Measurements from ENCODE around the gene SULT1A4.
"Not testable (repeated sequence)": the region's sequence is repeated elsewhere in the genome, so short reads cannot be mapped to it uniquely, and the experiment has no call there.

Gene SULT1A4

DNA sequence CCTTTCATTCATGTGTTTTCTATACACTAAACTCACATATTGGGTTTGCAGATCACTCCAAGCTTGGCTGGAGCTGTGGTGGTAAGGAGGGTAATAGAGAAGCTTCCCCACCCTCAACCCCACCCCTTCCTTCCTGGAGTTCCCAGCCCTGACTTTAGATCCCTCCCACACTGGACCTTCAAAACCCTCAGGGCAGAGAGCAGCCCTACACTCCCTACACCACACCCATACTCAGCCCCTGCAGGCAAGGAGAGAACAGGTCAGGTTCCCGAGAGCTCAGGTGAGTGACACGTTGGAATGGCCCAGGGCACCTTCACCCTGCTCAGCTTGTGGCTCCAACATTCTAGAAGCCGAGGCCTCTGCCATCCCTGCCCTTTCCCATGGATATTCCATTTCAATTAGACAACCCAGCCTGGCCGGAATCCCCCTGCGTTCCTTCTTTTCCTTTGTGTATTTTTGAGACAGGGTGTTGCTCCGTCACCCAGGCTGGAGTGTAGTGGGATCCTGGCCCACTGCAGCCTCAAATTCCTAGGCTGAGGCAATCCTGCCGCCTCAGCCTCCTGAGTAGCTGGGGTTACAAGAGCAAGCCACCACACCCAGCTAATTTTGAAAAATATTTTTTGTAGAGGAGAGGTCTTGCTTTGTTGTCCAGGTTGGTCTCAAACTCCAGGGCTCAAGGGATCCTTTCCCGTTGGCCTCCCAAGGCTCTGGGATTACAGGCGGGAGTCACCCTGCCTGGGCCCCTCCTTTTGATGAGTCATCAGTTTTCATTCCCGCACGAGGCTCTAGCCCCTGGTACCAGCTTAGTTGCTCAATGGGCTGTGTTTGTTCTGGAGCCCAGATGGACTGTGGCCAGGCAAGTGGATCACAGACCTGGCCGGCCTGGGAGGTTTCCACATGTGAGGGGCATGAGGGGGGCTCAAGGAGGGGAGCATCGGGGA lies at the start of gene SULT1A4:
Gene SULT1A4 (plus strand): TSS at position 208 of the 941 bp plus-strand sequence. CDS start 1,473 bp downstream, outside the sequence.
- DNase-seq (ENCODE audit: low spot score) = not testable (repeated sequence)

DNA sequence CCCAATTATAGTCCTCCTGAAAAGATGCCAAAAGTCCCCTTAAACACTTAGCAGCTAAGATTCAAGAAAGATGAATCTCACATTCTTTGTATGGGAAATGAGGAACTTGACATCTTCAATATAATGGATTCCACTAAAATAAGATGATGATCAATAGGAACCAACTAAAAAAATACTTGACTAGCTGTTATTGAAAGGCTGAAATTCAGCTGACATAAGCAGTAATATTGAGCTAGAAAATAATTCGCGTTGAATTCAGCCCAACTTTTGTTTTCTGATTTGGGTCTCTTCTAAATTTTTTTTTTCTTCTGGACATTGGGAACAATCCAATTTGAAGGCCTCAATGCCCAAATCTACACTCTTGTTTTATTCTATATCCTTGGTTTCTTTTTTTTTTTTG lies 36.1 kb upstream of the SULT1A4 start:
- not testable (repeated sequence) for DNase-seq (ENCODE audit: low spot score)

DNA sequence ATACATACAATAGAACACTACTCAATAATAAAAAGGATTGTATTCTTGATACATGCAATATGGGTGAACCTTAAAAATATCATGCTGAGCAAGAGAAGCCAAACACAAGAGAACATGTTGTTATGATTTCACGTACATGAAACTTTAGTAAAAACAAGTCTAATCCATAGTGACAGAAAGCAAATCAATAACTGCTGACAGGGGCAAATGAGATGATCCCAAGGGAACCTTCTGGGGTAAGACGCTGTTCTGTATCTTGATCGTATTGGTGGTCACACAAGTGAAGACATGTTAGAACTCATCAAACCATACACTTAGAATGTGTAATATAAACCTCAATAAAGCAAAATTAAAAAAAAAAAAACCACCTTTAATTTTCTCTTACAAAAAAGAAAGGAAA lies 34.3 kb upstream of the SULT1A4 start:
- DNase-seq (ENCODE audit: low spot score) = not testable (repeated sequence)

GRCh38 chr16:29453754-29454153 lies 6.0 kb upstream of the SULT1A4 start:
- DNase-seq (ENCODE audit: low spot score) = not testable (repeated sequence)

DNA sequence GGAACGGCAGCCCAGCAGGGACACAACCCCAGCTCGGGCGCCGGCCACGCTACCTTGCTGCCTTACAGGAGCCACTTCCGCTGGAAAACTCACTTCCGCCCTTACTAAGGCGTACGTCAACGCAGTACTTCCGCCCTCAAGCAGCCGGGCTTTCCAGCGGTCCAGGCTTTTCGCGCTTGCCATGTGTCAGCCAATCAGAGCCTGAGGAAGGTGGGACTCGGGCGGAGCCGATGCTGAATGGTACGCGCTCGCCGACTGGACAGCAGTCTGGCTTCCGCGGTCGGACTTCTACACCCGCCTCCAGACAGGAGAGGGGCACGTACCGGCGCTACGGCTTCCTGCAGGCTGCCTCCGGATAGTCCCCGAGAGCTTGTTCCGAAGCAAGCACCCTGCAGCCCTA lies 5.4 kb upstream of the SULT1A4 start, which contains the start of the genes BOLA2 and SLX1B:
Gene BOLA2 (minus strand): TSS at position 83 of the 400 bp plus-strand sequence. CDS start 98 bp downstream, outside the sequence.
Gene SLX1B (plus strand): TSS at position 265 of the 400 bp plus-strand sequence.
- DNase-seq (ENCODE audit: low spot score) = not testable (repeated sequence)

DNA sequence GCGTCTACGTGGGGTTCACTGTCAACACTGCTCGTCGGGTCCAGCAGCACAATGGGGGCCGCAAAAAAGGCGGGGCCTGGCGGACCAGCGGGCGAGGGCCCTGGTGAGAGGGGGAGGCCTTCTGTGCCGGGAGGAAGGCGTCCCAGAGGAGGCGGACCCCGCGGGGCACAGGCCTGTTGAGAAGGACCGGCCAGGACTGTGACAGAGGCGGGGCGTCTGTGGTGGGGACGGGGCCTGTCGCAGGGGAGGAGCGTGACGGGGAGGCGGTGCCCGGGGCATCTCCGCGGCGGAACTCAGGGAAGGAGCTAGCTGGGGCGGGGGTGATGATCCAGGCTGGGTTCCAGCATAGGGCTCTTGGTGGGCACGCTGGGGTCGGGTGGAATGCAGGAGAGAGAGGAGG lies 4.9 kb upstream of the SULT1A4 start:
- DNase-seq (ENCODE audit: low spot score) = not testable (repeated sequence)

- DNase-seq (ENCODE audit: low spot score) = not testable (repeated sequence)
Measured at GRCh38 chr16:29457660-29458059, 2.1 kb upstream of the SULT1A4 start.

DNA sequence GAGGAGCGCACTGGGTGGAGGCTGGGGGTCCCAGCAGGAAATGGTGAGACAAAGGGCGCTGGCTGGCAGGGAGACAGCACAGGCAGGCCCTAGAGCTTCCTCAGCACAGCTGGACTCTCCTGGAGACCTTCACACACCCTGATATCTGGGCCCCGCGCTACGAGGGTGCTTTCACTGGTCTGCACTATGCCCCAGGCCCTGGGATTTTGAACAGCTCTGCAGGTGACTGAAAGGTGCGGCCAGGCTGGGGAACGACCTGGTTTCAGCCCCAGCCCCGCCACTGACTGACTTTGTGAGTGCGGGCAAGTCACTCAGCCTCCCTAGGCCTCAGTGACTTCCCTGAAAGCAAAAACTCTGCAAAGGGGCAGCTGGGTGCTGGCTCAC lies 926 bp downstream of the SULT1A4 start:
- DNase-seq (ENCODE audit: low spot score) = not testable (repeated sequence)

GRCh38 chr16:29465985-29466824 lies 6.5 kb downstream of the SULT1A4 start:
- DNase-seq (ENCODE audit: low spot score) = not testable (repeated sequence)

GRCh38 chr16:29466904-29467303 lies 7.2 kb downstream of the SULT1A4 start:
- not testable (repeated sequence) for DNase-seq (ENCODE audit: low spot score)

DNA sequence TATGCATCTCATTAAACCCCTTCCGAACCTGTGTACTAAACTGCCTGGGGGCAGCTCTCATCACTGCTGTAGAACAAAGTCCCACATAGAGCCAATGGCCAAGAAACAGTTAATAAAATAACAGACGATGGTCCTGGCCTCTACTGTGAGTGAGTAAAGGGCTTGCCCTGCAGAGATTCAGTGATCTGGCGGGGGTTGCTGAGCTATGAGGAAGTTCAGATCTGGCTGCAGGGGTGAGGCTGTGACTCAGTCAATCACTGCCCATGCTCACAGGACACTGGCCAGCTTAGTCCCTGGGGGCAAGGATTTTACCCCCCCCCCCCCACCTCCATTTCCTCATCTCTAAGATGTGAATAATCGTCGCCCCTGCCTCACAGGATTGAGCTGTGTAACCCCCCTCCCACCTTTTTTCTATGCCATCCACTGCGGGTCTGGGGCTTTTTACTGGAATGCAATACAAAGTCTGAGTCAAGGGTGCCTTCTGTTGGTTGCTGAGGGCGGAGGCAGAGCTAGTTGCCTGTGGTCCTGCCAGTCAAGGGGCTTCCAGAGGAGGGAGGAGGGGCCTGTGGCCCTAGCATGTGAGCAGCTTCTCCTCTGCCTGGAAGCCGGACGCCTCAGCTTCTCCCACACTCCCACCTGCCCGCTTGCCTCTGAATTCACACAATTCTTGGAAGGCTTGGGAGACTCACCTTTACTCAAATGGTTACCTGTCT lies 8.1 kb downstream of the SULT1A4 start:
- DNase-seq (ENCODE audit: low spot score) = not testable (repeated sequence)

DNA sequence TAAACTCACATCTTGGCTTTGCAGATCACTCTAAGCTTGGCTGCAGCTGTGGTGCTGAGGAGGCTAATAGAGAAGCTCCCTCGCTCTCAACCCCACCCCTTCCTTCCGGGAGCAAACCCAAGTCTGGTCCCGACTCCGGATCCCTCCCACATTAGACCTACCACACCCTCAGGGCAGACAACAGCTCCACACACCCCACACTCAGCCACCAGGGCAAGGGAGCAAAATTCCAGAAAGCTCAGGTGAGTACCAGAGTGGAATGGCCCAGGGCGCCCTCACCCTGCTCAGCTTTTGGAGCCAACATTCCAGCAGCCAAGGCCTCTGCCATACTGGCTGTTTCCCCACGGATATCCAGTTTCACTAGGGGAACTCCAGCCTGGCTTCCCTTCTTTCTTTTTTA lies 9.9 kb downstream of the SULT1A4 start:
- DNase-seq (ENCODE audit: low spot score) = not testable (repeated sequence)

DNA sequence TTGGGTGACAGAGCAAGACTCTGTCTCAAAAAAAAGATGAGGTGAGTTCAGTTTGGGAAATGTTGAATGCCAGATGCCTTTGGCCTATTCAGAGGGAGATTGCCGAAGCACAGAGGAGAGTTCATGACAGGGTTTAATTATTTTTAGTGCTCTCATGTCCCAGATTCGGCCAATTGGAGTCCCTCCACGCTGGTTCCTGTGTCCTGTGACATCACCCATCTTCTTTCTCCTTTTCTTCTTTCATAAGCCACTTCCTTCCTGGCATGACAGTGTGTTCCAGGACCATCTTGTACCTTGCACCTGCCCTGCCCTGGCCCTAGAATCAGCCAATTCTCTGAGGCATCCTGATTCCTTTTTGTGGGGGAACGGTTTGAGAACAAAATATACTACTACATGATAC lies 12.4 kb downstream of the SULT1A4 start:
- DNase-seq (ENCODE audit: low spot score) = not testable (repeated sequence)

DNA sequence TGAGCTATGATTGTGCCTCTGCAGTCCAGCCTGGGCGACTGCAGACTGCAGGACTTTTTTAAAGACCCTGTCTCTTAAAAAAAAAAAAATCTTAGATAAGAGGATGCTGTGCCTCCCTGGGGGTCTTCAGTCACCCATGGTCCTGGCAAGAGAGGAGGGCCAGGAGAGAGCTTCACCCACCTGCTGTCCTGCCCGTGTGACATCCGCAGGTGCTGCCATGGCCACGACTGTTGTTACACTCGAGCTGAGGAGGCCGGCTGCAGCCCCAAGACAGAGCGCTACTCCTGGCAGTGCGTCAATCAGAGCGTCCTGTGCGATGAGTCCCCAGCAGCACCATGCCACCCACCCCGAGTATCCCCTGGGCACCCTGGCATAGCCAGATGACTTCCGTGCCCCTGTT lies 22.6 kb downstream of the SULT1A4 start:
- not testable (repeated sequence) for DNase-seq (ENCODE audit: low spot score)

DNA sequence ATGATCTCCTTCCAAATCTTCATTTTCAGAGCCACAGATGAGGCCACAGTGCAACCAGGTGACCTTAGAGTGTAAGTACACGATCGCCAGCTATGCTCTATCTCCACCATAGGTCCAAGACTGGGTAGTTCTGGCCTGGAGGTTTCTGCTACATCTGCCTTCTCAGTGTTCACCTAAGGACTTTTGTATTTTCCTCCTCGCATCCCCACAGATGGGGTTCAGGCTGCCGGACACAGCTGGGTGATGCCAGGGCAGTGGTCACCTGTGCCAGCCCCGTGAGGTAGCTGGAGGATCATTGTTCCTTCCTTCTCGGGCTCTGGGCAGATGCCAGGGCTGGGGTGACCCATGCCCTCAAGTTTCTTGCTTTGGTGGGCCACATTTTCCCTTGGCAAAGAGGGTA lies 46.6 kb downstream of the SULT1A4 start, which contains the start of gene NPIPB12:
Gene NPIPB12 (minus strand): TSS at position 101 of the 400 bp plus-strand sequence.
- DNase-seq (ENCODE audit: low spot score) = not testable (repeated sequence)

All from CD4-positive, alpha-beta T cell treated with Interleukin-6 at 100 ng/mL for 8 hours (primary cell).